Activated T-cell treated with anti-CD3 and anti-CD28 coated beads for 4 hours (primary cell): Measurements from ENCODE around the gene DOCK1.
"Not testable (repeated sequence)": the region's sequence is repeated elsewhere in the genome, so short reads cannot be mapped to it uniquely, and the experiment has no call there.

Source experiments
- DNase-seq: peaks from one replicate; pipeline ENCODE4 v3.0.0-alpha.2; 2020

The DOCK1 gene

GRCh38 chr10:126903656-126904360 lies 1.4 kb upstream of the DOCK1 start:
- DNase-seq = no peak

- DNase-seq = no peak
Measured at GRCh38 chr10:126904516-126904817, 761 bp upstream of the DOCK1 start.

- no peak for DNase-seq
Measured at GRCh38 chr10:126905776-126906703, 812 bp downstream of the DOCK1 start.

- no peak for DNase-seq
Measured at GRCh38 chr10:126906704-126907422, 1.6 kb downstream of the DOCK1 start.

GRCh38 chr10:126907423-126907970 lies 2.3 kb downstream of the DOCK1 start:
- no peak for DNase-seq

- DNase-seq = no peak
Measured at GRCh38 chr10:126908225-126908624, 3.0 kb downstream of the DOCK1 start.

GRCh38 chr10:126908729-126909128 lies 3.5 kb downstream of the DOCK1 start:
- DNase-seq = no peak

- DNase-seq = no peak
Measured at GRCh38 chr10:126909147-126909546, 3.9 kb downstream of the DOCK1 start.

GRCh38 chr10:126910196-126910595 lies 5.0 kb downstream of the DOCK1 start:
- no peak for DNase-seq

GRCh38 chr10:126910798-126911197 lies 5.6 kb downstream of the DOCK1 start:
- DNase-seq = no peak

GRCh38 chr10:126911301-126911700 lies 6.1 kb downstream of the DOCK1 start:
- DNase-seq = no peak

- DNase-seq = no peak
Measured at GRCh38 chr10:126913316-126913715, 8.1 kb downstream of the DOCK1 start.

GRCh38 chr10:126914561-126914960 lies 9.3 kb downstream of the DOCK1 start:
- no peak for DNase-seq

GRCh38 chr10:126916952-126917351 lies 11.7 kb downstream of the DOCK1 start:
- DNase-seq = not testable (repeated sequence)

- no peak for DNase-seq
Measured at GRCh38 chr10:126917375-126917774, 12.1 kb downstream of the DOCK1 start.

- no peak for DNase-seq
Measured at GRCh38 chr10:126917975-126918908, 13.0 kb downstream of the DOCK1 start.

GRCh38 chr10:126919426-126919825 lies 14.2 kb downstream of the DOCK1 start:
- DNase-seq = no peak

GRCh38 chr10:126921162-126921561 lies 15.9 kb downstream of the DOCK1 start:
- no peak for DNase-seq

GRCh38 chr10:126921974-126922525 lies 16.8 kb downstream of the DOCK1 start:
- no peak for DNase-seq

- DNase-seq = no peak
Measured at GRCh38 chr10:126924180-126924914, 19.1 kb downstream of the DOCK1 start.

GRCh38 chr10:126924915-126925300 lies 19.7 kb downstream of the DOCK1 start:
- DNase-seq = no peak
